PC-9 (cell line): ENCODE results near the gene SMYD2. TPM values are rescaled to one million over a fixed set of nuclear protein-coding genes. Genes with fewer than 3 reads are reported as not detected.

Experiments
- BruUV-seq: library from RNA; stranded (reverse); fragments of 400-500 nt; replicated peaks from 2 replicates; lab custom pipeline; 2021; lab: Mats Ljungman, UMichigan
- CTCF ChIA-PET: fragments of 300-600 bp; sonication (Branson Sonifier 250); formaldehyde crosslinking; loops from one replicate; lab custom pipeline; 2022; ENCODE audit warnings: antibody characterized with exemption; lab: Charles Lee
- POLR2A ChIA-PET: fragments of 300-600 bp; sonication (Branson Sonifier 250); formaldehyde crosslinking; loops from one replicate; lab custom pipeline; 2022; ENCODE audit warnings: antibody characterized with exemption; ENCODE audit not compliant: unreplicated experiment; lab: Charles Lee
- DNase-seq, 2 experiments: peaks; one replicate each; pipeline versions ENCODE4 v3.0.0 to v3.0.0-alpha.2; 2015 to 2022; ENCODE audit warnings: mixed read lengths in 1 of 2
- H2AFZ ChIP-seq: fragments of 200-600 bp; sonication (generic); 2 replicates; pipeline ENCODE4 v1.8.1; 2017; ENCODE audit warnings: antibody characterized with exemption
- H3F3A ChIP-seq: fragments of 200-600 bp; sonication (generic); 2 replicates; pipeline ENCODE4 v1.8.1; 2017; ENCODE audit warnings: antibody characterized with exemption, mild to moderate bottlenecking, low read depth; ENCODE audit not compliant: insufficient read depth
- H3K27ac ChIP-seq: fragments of 200-600 bp; sonication (generic); 2 replicates; pipeline ENCODE4 v1.6.1; 2016; ENCODE audit warnings: mixed run types
- H3K27me3 ChIP-seq: fragments of 200-600 bp; sonication (generic); 2 replicates; pipeline ENCODE4 v1.6.1; 2016; ENCODE audit warnings: low read depth, mixed run types; ENCODE audit not compliant: insufficient read depth
- H3K36me3 ChIP-seq: fragments of 200-600 bp; sonication (generic); 2 replicates; pipeline ENCODE4 v1.6.1; 2016; ENCODE audit warnings: low read depth, mixed run types
- H3K4me1 ChIP-seq: fragments of 200-600 bp; sonication (generic); replicated peaks from 2 replicates; pipeline ENCODE4 v1.6.1; 2016; ENCODE audit warnings: mixed run types; ENCODE audit not compliant: insufficient read depth
- H3K4me2 ChIP-seq: fragments of 200-600 bp; sonication (generic); 2 replicates; pipeline ENCODE4 v1.6.1; 2017; ENCODE audit warnings: mixed run types
- H3K4me3 ChIP-seq: fragments of 200-600 bp; sonication (generic); 2 replicates; pipeline ENCODE4 v1.6.1; 2016; ENCODE audit warnings: mixed run types
- H3K79me2 ChIP-seq: fragments of 200-600 bp; sonication (generic); 2 replicates; pipeline ENCODE4 v1.6.1; 2017; ENCODE audit warnings: low read depth, mixed run types
- H3K9me2 ChIP-seq: fragments of 200-600 bp; sonication (generic); 2 replicates; pipeline ENCODE4 v1.8.1; 2017; ENCODE audit warnings: mild to moderate bottlenecking; ENCODE audit not compliant: insufficient read depth
- H3K9me3 ChIP-seq: fragments of 200-600 bp; sonication (generic); 2 replicates; pipeline ENCODE4 v1.8.1; 2016; ENCODE audit warnings: low read depth; ENCODE audit not compliant: insufficient read depth
- H4K20me1 ChIP-seq: fragments of 200-600 bp; sonication (generic); 2 replicates; pipeline ENCODE4 v1.8.1; 2017; ENCODE audit not compliant: insufficient read depth
- CTCF ChIP-seq: fragments of 200-600 bp; sonication (generic); conservative IDR thresholded peaks from 2 replicates; pipeline ENCODE4 v1.6.1; 2017; ENCODE audit warnings: mixed run types, antibody characterized with exemption, mild to moderate bottlenecking, moderate library complexity
- EZH2 ChIP-seq: fragments of 200-600 bp; sonication (generic); IDR thresholded peaks from 2 replicates; pipeline ENCODE4 v1.8.0; 2017; ENCODE audit warnings: antibody characterized with exemption, low read depth
- intact Hi-C: fragments of 100-400 bp; cut with micrococcal nuclease; formaldehyde crosslinking; loops from one replicate; pipeline ENCODE4 v1.10.0; 2022; ENCODE audit not compliant: unreplicated experiment
- total RNA-seq: library from RNA; stranded (reverse); gene quantifications from 2 replicates; pipeline ENCODE4 v1.2.3, GENCODE V29; 2021

SMYD2 gene
- total RNA-seq, 1 experiment from 2014 or later = 36.4 TPM

DNA sequence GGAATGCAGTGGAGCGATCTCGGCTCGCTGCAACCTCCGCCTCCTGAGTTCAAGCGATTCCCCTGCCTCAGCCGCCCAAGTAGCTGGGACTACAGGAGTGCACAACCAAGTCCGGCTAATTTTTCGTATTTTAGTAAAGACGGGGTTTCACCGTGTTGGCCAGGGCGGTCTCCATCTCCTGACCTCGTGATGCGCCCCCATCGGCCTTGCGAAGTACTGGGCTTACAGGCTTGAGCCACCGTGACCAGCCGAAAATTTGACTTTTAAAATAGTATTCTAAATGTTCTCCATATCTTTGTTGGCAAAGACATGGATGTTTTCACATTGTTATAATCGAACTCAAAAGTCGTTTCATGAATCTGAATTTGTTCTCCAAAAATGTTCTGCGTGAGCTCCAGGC lies 36.7 kb upstream of the SMYD2 start:
- Histone ChIP-seq H3K27ac (no peak overlapping the region), H3K79me2 (no peaks in the 10 kb centered on the region), H3K4me1 (no peaks in the 10 kb centered on the region), H3K4me3 (no peak overlapping the region), H3K4me2 (no peak overlapping the region), H3K9me3 (no peaks in the 10 kb centered on the region), H3K27me3 (no peaks in the 10 kb centered on the region), H4K20me1 (no peaks in the 10 kb centered on the region), H2AFZ (no peak overlapping the region), H3F3A (no peaks in the 10 kb centered on the region), H3K9me2 (no peaks in the 10 kb centered on the region), H3K36me3 (no peaks in the 10 kb centered on the region)
- DNase-seq = no peak
- CTCF ChIA-PET = interaction anchor here (0.5 kb wide), 1 partner anchor 88 kb away, joined by 5 read pairs; no protein-coding TSS in a partner anchor
- POLR2A ChIA-PET = no interaction called here
- TF ChIP-seq EZH2 (no peak), CTCF (no peak)
- no TSS peak for BruUV-seq
- intact Hi-C loops = no loop called here

DNA sequence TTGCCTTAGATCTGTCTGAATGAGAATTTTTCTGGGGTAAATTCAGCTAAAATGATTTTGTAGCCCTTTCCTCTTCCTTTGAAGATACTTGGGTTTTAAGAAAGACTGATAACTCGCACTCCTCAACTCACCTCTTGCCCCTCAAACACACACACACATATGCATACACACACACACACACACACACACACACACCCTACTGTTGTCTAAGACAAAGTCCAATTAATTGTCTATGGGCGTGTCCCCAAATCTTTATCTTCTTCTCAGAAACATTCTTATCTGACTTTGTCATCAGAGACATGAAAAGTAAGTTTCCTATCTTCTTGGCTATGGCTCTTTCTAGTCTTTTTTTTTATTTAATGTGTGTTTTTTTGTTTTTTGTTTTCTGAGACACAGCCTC lies 36.1 kb upstream of the SMYD2 start:
- H3K4me1 ChIP-seq = no peaks in the 10 kb centered on the region
- no peaks in the 10 kb centered on the region for H3F3A ChIP-seq
- H2AFZ ChIP-seq = no peak overlapping the region
- no TSS peak for BruUV-seq
- no peak overlapping the region for H3K4me3 ChIP-seq
- no peak overlapping the region for H3K27ac ChIP-seq
- no peaks in the 10 kb centered on the region for H3K79me2 ChIP-seq
- H3K27me3 ChIP-seq = no peaks in the 10 kb centered on the region
- DNase-seq = no peak
- TF ChIP-seq CTCF (no peak), EZH2 (no peak)
- intact Hi-C loops = no loop called here
- POLR2A ChIA-PET = no interaction called here
- no peaks in the 10 kb centered on the region for H3K9me2 ChIP-seq
- no peaks in the 10 kb centered on the region for H3K9me3 ChIP-seq
- CTCF ChIA-PET = interaction anchor here (0.5 kb wide), 1 partner anchor 88 kb away, joined by 5 read pairs; no protein-coding TSS in a partner anchor
- no peaks in the 10 kb centered on the region for H4K20me1 ChIP-seq
- no peak overlapping the region for H3K4me2 ChIP-seq
- no peaks in the 10 kb centered on the region for H3K36me3 ChIP-seq

DNA sequence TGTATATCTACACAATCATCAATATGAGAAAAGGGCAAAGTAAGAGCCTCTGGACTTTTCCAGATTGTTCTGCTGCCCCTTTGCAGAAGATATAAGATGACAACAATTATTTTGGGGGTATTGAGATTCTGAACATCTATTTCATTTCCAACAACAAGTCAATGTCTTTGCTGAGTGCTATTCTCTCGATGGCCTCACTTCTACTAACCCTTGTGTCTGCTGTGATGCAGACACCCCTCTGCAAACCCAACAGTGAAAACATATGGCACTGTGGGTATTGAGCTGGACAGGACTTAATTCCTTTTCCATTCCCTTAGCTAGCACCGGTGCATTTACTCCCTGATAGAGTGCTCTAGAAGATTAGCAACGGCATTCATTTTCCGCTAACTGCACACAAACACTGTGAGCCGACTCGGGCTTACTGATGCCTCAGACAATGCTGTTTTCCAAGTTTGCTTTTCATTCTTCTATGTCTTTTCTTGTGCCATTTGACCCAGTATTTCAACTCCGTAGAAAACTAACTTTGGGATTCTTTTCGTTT lies 33.4 kb upstream of the SMYD2 start:
- intact Hi-C loops = no loop called here
- CTCF ChIA-PET = interaction anchor here (0.6 kb wide), 1 partner anchor 222 kb away, joined by 3 read pairs; no protein-coding TSS in a partner anchor
- POLR2A ChIA-PET = no interaction called here

More for the DNA sequence above, 33.4 kb upstream of the SMYD2 start:
- Histone ChIP-seq H3K79me2 (no peaks in the 10 kb centered on the region), H3K4me1 (no peaks in the 10 kb centered on the region), H3K4me3 (no peak overlapping the region), H3K9me2 (no peaks in the 10 kb centered on the region), H3K27ac (no peak overlapping the region), H3K27me3 (no peaks in the 10 kb centered on the region), H3K36me3 (no peaks in the 10 kb centered on the region), H4K20me1 (no peaks in the 10 kb centered on the region), H3K9me3 (no peaks in the 10 kb centered on the region), H3F3A (no peaks in the 10 kb centered on the region), H3K4me2 (no peak overlapping the region), H2AFZ (no peak overlapping the region)
- TF ChIP-seq EZH2 = no peak
- TF ChIP-seq CTCF = no peak
- no peak for DNase-seq
- BruUV-seq = no TSS peak
